Measurements from ENCODE around the gene ZNF223.
A peak's percentile ranks its signal among the peaks of the same experiment; 100 is the strongest.

ZNF223 gene

DNA sequence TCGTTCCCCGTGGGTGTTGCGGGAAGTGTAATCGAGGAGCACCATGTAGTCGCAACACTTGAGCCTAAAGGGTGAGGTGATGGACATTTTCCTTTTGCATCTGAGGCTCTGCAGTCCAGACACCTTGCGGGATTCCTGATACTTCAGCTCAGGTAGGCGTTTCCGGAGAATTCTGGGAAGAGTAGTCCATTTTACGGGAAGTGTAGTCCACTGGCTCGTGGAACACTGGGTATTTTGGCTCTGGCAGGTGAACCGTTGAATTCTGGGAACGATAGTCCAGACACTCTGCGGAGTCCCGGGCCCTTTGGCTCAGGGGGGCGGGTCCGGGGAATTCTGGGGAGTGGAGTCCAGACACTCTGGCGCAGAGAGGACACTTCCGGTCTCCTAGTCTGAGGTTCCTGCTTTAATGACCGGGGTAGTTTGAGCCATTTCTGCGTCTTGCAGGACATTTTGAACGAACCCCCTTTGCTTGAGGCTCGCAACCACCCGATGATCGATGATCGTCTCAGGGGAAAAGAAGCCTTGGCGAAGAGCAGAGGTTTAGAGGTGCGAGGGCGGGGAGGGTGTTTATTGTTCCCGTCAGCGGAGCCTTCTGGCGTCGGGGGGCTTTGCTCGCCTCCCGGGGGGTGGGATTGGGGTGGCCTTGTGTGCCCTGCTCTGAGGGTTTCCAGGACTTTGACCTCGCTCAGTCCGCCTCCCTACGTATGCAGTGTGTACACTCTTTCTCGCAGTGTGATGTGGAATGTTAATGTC lies at the start of gene ZNF223:
Gene ZNF223 (plus strand): TSS at position 387 of the 753 bp plus-strand sequence. CDS start 3,141 bp downstream, outside the sequence.
- DNase-seq (ENCODE audit: low read depth in 2 of 2), result peak; percentile 52 to 57

DNA sequence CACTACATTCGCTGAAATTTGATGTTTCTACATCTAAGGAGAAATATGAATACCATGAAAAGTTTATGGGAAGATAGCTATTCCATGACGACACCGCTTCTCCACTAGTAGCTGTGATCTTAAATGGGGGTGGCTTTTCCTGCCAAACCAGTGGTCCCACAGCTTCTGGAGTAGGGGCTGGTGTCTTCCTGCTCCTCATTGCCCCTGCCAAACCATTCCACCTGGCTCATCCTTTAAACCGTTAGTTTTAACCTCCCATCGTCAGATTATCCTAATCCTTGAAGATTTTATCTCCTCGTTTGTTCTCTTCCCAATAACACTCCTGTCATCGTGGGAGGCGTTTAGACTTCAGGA lies 49.6 kb upstream of the ZNF223 start:
- no peak for DNase-seq (ENCODE audit: low read depth in 2 of 2)

DNA sequence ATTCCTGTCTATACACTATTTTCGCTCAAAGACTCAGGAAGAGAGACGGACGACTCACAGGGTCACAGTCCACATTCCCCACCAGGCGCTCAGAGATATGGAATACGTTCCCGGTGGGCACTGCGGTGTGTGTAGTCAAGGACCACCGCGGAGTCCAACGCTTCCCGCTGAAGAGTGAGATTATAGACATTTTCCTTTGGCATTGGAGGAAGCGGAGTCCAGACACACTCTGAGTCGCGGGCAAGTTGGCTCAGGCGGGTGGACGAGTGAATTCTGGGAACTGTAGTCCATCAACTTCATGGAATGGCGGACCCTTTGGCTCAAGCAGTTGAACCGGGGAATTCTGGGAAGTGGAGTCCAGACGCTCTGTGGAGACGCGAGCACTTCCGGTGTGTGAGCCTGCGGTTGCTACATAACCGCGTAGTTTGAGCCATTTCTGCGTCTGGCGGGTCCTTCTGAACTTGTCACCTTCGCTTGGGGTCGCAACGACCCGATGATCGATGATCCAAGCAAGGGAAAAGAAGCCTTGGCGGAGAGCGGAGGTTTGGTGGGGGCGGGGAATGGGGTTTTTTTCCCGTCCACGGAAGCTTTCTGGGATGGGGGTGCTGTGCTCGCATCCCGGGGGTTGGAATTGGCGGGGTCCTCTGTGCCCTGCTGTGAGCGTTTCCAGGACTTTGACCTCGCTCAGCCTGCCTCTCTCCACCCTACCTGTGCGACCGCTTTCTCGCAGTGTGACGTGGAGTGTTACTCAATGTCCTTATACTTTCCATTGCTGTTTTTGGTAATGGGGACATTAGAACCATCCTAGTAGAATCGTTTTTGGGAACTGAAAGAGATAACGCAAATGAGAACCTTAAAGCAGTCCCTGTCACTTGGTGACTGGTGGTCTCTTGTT lies 49.0 kb upstream of the ZNF223 start, which contains the start of gene ZNF230:
Gene ZNF230 (plus strand): TSS at position 392 of the 895 bp plus-strand sequence. CDS start 4,122 bp downstream, outside the sequence.
- DNase-seq (ENCODE audit: low read depth in 2 of 2), result peak; percentile 60 to 72

DNA sequence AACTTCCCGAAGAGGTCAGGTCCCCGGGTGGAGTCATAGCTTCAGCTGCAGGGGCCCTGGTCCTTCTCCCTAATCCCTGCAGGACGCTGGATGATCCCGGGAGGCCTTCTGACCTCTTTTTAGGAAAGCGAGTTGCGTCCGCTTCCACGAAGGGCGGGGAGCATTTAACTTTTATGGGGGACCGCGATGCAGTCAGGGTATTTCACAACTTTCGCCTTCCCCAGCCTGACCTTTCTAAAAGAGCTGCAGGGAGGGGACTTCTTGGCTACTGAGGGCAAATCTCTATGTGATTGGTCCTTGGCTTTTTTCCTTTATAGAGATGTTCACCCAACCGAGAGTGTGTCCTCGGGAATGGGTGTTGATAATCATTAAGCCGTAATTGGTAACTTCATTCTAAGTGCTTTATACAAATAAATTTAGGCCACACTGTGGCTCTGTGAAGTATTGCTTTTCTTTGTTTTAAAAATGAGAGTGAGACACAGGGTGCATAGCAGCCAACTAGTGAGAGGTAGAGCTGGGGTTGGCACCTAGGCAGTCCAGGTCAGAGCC lies 48.3 kb upstream of the ZNF223 start:
- DNase-seq (ENCODE audit: low read depth in 2 of 2), result no peak

DNA sequence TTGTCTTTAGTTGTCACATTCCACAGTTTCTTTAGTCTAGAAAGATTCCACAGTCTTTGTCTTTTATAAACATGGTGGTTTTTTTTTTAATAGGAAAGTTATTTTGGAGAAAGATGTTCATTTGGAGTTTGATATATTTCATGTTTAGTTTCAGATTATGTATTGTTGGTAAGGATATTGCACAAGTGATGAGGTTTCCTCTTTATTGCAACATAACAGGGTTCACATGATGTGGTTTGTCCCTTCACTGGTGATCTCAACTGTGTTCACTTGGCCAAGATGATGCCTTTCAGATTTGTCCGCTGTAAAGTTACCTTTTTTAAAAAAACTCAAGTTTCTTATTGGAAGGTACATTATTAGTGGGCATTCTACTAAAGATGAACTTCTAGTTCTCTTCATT lies 45.9 kb upstream of the ZNF223 start:
- DNase-seq (ENCODE audit: low read depth in 2 of 2), result no peak

DNA sequence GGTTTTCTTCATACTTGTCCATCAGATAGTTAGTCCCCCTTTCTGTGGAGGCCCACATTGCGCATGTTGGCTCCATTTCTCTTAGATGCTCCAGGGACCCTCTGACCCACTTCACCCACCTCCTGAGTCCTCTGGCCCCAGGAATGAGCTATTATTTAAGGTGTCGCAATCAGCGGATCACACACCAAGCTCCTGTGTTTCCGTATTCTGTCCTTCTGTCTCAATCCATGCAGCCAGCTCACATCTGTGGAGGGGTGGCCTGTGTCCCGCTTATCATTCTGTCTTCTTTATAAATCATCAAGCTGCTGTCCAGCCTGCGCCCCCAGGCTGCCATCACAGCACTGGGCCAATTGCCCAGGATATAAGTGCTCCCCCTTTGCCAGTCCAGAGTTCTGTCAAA lies 44.4 kb upstream of the ZNF223 start:
- DNase-seq (ENCODE audit: low read depth in 2 of 2), result no peak

DNA sequence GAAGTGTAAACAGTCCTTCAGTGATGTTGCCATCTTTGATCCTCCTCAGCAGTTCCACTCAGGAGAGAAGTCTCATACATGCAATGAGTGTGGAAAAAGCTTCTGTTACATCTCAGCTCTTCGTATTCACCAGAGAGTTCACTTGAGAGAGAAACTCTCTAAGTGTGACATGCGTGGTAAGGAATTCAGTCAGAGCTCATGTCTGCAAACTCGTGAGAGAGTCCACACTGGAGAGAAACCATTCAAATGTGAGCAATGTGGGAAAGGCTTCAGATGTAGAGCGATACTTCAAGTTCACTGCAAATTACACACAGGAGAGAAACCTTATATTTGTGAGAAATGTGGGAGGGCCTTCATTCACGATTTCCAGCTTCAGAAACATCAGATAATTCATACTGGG lies 41.4 kb upstream of the ZNF223 start:
- no peak for DNase-seq (ENCODE audit: low read depth in 2 of 2)

DNA sequence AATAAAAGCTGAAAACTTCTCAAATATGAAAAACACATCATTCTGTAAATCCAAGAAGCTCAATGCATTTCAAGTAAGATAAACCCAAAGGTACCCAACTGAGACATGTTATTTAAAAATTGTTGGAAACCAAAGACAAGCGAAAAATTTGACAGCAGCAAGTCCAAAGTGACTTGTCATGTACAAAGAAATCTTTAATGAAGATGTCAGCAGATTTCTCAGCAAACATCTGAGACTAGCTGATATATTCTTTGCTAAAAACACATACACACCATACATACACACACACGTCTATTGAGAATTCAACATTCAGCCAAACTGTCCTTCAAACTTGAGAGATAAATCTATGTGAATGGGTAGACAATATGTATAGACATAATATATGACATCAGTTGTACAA lies 32.3 kb upstream of the ZNF223 start:
- no peak for DNase-seq (ENCODE audit: low read depth in 2 of 2)

DNA sequence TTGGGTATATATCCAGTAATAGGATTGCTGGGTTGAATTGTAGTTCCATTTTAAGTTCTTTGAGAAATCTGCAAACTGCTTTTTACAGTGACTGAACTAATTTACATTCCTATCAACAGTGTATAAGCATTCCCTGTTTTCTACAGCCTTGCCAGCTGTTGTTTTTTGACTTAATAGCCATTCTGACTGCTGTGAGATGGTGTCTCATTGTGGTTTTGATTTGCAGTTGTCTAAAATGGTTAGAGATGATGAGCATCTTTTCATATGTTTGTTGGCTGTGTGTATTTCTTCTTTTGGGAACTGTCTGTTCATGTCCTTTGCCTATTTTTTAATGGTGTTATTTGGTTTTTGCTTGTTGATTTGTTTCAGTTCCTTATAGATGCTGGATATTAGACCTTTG lies 30.6 kb upstream of the ZNF223 start:
- DNase-seq (ENCODE audit: low read depth in 2 of 2), result no peak

DNA sequence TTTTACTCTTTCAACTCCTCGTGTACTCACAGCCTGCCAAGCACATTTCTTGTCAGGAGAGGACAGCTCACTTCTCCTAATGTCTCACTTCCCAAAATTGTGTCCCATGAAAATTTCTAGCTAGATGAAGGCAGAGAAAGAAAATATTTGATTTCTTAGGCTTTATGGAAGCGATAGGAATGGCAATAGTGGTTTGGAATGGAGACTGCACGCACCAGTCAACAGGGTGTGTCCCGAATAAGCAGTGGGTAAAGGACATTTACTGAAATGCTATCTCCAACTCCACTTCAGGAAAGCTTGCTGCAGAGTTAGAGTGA lies 27.0 kb upstream of the ZNF223 start:
- DNase-seq (ENCODE audit: low read depth in 2 of 2), result no peak

DNA sequence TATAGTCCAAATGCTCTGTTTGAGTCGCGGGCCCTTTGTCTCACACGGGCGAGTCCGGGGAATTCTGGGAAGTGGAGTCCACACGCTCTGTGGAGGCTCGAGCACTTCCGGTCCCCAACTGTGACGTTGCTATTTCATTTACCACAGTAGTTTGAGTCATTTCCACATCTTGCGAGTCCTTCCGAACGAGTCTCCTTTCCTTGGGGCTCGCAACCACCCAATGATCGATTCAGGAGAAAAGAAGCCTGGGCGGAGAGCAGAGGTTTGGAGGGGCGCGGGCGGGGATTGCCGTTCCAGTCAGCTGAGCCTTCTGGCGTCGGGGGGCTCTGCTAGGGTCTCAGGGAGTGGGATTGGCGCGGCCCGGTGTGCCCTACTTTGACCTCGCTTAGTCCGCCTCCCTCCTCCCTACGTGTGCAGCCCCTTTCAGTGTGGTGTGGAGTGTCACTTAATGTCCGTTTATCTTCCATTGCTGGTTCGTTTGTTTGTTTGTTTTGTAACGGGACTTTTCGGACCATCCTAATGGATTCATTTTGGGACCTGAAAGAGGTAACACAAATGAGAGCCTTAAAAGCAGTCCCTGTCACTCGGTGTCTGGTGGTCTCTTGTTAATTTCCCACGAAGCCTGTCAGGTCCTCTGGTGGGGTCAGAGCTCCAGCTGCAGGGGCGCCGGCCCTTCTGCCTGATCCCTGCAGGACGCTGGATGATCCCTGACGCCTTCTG lies 26.5 kb upstream of the ZNF223 start, which contains the start of gene ZNF222:
Gene ZNF222 (plus strand): TSS at position 163 of the 720 bp plus-strand sequence. CDS start 58 bp downstream, at position 221.
- DNase-seq (ENCODE audit: low read depth in 2 of 2), result peak; percentile 58 to 67

DNA sequence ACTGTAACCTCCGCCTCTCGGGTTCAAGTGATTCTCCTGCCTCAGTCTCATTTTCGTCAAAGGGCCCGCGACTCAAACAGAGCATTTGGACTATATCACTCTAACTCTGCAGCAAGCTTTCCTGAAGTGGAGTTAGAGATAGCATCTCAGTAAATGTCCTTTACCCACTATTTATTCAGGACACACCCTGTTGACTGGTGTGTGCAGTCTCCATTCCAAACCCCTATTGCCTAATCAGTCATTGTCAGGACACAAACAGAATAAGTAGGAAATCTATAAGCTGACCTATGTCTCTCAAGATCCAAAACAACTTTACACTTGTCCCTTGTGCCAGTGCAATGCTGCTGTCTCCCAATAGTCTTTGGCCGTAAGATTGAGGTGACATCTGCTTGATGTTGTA lies 25.2 kb upstream of the ZNF223 start:
- DNase-seq (ENCODE audit: low read depth in 2 of 2), result no peak

DNA sequence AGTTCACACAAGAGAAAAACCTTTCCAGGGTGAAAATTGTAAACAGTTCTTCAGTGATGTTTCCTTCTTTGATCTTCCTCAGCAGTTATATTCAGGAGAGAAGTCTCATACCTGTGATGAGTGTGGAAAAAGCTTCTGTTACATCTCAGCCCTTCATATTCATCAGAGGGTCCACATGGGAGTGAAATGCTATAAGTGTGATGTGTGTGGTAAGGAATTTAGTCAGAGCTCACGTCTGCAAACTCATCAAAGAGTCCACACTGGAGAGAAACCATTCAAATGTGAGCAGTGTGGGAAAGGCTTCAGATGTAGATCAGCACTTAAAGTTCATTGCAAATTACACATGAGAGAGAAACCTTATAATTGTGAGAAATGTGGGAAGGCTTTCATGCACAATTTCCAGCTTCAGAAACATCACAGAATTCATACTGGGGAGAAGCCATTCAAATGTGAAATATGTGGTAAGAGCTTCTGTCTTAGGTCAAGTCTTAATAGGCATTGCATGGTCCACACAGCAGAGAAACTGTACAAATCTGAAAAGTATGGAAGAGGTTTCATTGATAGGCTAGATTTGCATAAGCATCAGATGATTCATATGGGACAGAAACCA lies 19.7 kb upstream of the ZNF223 start:
- DNase-seq (ENCODE audit: low read depth in 2 of 2), result no peak

DNA sequence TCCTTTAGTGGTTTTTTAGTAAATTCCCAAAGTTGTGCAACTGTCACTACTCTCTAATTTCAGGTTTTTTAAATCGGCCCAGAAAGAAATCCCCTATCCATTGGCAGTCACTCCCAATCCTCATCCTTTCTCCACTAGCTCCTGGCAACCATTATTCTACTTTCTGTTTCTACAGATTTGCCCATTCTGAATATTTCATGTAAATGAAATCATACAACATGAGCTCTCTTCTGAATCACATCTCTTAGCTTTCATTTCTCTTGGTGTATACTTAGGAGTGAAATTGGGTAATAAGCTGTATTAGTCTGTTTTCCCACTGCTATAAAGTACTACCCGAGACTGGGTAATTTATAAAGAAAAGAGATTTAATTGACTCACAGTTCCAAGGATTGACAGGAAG lies 9.7 kb upstream of the ZNF223 start:
- DNase-seq (ENCODE audit: low read depth in 2 of 2), result no peak

DNA sequence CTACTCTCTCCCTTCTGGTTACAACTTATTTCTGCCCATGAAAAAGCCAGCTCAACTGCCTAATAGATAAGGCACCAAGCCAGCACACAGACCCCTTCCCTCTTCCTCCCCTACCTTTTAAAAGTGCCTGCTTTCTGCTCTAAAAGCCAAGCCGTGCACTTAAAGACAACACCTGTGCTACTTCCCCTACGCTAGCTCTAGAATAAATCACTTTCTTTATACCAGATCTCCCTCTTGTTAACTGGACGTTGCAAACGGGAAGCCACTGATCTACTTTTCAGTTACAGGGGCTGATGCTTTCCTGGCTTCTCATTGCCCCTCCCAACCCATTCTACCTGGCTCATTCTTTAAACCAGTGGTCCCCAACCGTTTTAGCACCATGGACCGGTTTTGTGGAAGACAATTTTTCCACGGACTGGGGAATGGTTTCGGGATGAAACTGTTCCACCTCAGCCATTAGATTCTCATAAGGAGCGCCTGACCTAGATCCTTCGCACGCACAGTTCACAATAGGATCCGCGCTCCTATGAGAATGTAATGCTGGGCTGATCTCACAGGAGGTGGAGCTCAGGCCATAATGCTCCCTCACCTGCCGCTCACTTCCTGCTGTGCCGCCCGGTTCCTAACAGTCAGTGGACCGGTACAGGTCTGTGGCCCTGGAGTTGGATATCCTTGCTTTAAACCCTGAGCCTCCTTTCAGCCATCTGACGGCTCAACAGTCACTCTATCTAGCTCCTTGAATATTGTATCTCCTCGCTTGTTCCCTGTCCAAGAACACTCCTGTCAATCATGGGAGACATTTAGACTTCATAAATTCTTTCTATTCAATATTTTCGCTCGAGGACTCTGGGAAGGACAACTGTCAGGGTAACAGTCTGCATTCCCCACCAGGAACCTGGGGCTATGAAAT lies 841 bp upstream of the ZNF223 start:
- no peak for DNase-seq (ENCODE audit: low read depth in 2 of 2)

DNA sequence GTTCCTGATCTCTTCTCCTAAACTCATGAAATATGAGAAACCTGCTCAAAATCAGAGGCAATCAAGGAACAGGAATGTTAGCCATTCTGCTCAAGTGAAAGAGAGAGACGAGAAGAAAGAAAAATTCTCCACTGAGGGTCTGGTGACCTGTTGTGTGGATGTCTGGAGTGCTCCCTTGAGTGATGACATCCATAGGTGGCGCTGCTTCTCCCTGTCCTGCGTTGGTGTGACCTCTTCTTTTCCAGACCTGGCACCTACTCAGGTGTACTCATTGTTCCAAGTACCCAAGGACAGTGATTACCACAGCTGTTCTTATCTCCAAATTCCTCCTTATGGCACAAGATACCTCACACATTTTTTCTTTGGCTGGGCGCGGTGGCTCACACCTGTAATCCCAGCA lies 4.0 kb downstream of the ZNF223 start:
- no peak for DNase-seq (ENCODE audit: low read depth in 2 of 2)

DNA sequence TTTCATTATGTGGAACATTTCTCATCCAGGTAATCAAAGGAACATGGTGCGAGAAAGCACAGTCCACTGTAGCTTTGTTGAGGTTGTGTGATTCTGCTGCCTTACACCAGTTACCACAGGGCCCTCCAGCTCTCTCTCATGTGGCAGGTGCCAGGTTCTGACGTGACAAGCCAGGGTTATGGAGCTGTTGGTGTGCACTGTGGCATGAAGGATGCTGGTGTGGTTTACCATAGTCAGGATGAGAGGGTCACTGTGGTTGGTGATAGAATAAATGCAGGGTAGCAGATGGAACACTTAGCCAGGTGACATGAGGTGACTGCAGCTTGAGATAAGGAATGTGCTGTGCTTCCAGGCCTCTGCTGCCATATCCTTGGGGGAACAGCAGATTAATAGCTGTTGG lies 7.4 kb downstream of the ZNF223 start:
- no peak for DNase-seq (ENCODE audit: low read depth in 2 of 2)

DNA sequence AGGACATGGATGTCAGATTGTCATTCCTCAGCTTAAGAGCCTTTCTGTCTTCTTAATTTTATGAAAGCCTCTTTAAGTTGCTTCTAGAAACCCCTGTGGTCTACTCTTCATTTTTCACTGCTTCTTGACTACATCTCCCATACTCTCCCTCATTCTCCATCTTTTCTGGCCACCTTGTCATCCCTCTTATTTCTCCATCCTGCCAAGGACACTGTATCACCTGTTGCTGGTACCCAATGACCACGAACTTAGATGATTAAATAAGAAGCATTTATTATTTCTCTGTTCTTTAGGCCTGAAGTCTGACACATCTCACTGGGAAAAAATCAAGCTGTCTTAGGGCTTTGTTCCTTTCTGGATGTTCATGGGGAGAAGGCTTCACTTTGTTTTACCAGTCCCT lies 9.2 kb downstream of the ZNF223 start:
- DNase-seq (ENCODE audit: low read depth in 2 of 2), result no peak

DNA sequence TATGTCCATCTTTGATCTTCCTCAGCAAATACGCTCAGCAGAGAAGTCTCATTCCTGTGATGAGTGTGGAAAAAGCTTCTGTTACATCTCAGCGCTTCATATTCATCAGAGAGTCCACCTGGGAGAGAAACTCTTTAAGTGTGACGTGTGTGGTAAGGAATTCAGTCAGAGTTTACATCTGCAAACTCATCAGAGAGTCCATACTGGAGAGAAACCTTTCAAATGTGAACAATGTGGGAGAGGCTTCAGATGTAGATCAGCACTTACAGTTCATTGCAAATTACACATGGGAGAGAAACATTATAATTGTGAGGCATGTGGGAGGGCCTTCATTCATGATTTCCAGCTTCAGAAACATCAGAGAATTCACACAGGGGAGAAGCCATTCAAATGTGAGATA lies 14.5 kb downstream of the ZNF223 start:
- no peak for DNase-seq (ENCODE audit: low read depth in 2 of 2)

DNA sequence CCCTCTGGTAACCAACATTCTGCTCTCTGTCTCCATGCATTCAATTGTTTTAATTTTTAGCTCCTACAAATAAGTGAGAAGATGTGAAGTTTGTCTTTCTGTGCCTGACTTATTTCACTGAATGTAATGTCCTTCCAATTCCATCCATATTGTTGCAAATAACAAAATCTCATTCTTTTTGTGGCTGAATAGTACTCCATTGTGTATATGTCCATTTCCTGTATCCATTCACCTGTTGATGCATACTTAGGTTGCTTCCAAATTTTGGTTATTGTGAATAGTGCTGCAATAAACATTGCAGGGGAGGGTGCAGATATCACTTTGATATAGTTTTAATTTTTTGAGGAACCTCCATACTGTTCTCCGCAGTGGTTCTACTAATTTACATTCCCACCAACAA lies 17.6 kb downstream of the ZNF223 start:
- DNase-seq (ENCODE audit: low read depth in 2 of 2), result no peak
